ENCODE results near the gene DMRT3.

- TF ChIP-seq KLF9 (tag by site-specific recombination; IDR thresholded peaks at IDR 0.05; ENCODE audit: low read depth) = no peak
- no peak for TF ChIP-seq CTCF (tag by site-specific recombination; IDR thresholded peaks at IDR 0.05)
- TF ChIP-seq ZBTB49 (tag by site-specific recombination; IDR thresholded peaks at IDR 0.05; ENCODE audit: low read depth) = no peak
- TF ChIP-seq PBX3 (CRISPR knock-in tag; IDR thresholded peaks at IDR 0.05) = no peak
- no peak for TF ChIP-seq ZNF658 (tag by site-specific recombination; IDR thresholded peaks at IDR 0.05)
- TF ChIP-seq ZNF704 (tag by site-specific recombination; IDR thresholded peaks at IDR 0.05) = no peak
- TF ChIP-seq ZNF274 (IDR thresholded peaks at IDR 0.05; ENCODE audit: low read length) = no peak
- no peak for TF ChIP-seq ZNF274 (tag by site-specific recombination; IDR thresholded peaks at IDR 0.05; ENCODE audit: borderline replicate concordance)
- TF ChIP-seq HOXC10 (CRISPR knock-in tag; IDR thresholded peaks at IDR 0.05) = no peak
- no peak for TF ChIP-seq ZNF426 (tag by site-specific recombination; IDR thresholded peaks at IDR 0.05)
- no peak for TF ChIP-seq TCF7L2 (IDR thresholded peaks at IDR 0.05; ENCODE audit: borderline replicate concordance, low read depth, low read length)
- TF ChIP-seq ZNF10 (tag by site-specific recombination; IDR thresholded peaks at IDR 0.05) = no peak
- no peak for TF ChIP-seq ZNF302 (tag by site-specific recombination; IDR thresholded peaks at IDR 0.05; ENCODE audit: low read depth)
- TF ChIP-seq TSHZ1 (tag by site-specific recombination; IDR thresholded peaks at IDR 0.05; ENCODE audit: borderline replicate concordance) = no peak
- TF ChIP-seq ZNF670 (tag by site-specific recombination; IDR thresholded peaks at IDR 0.05; ENCODE audit: low read depth) = no peak
Observed at GRCh38 chr9:1001838-1002237, 25.4 kb downstream of the DMRT3 start.
